HG03039 (cell line): ENCODE measurements around the gene CD320.
"Not testable (repeated sequence)": the region's sequence is repeated elsewhere in the genome, so short reads cannot be mapped to it uniquely, and the experiment has no call there.

Experiments used
- ATAC-seq: cut with Tn5 transposase; IDR thresholded peaks from one replicate; pipeline ENCODE4 v1.9.1; 2021; ENCODE audit warnings: mild to moderate bottlenecking, moderate library complexity; ENCODE audit not compliant: unreplicated experiment

Gene CD320

GRCh38 chr19:8307965-8308866 is at the start of gene CD320:
CD320 (minus strand) TSS chr19:8308358; CDS start chr19:8308290, 68 bp downstream.
- peak; percentile 66 for ATAC-seq

DNA sequence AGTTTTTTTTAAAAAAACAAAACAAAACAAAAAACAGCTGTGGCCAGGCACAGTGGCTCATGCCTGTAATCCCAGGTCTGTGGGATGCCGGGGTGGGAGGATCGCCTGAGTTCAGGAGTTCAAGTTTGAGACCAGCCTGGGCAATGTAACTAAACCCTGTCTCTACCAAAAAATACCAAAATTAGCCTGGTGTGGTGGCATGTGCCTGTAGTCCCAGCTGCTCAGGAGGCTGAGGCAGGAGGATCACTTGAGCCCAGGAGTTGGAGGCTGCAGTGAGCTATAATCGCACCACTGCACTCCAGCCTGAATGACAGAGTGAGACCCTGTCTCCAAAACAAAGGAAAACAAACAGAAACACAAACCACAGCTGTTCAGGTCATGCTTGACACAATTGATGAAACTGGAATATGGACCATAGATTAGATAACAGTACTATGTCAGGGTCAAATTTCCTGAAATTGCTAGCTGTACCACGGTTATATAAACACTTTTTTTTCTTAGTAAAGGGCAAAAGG is 48.9 kb upstream of the CD320 start:
- no peak for ATAC-seq

DNA sequence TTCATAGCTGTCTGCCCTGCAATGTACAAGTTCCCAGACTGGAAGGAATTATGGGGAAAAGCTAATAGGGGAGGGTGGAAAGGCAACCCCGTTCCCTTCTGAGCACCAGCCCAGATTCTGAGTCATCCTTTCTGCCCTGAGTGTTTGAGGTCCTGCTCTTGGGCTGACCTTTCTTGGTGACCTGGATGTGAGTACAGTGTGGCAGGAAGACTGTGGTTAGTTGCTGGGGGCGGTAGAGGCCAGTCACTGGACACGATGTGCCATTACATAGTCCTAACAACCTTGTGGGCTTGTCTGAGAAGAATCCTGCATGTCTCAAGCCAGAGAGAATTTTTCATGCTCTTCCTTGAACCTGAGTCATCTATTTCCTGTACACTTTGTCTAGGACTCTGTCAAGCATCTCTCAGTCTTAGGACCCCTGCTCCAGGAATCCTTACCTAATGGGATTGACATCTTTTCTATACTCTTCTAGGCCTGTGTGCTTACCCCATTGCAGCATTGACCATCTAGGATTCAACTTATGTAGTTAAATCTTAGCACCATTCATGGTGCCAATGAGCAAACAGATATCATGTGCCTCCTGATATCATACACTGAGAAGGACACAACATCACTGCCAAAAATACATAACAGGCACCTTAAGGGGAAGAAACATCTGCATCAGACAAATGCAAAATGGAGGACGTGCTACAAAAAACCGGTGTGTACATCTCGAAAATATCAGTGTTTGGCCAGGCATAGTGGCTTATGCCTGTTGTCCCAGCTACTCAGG is 47.7 kb upstream of the CD320 start:
- no peak for ATAC-seq

DNA sequence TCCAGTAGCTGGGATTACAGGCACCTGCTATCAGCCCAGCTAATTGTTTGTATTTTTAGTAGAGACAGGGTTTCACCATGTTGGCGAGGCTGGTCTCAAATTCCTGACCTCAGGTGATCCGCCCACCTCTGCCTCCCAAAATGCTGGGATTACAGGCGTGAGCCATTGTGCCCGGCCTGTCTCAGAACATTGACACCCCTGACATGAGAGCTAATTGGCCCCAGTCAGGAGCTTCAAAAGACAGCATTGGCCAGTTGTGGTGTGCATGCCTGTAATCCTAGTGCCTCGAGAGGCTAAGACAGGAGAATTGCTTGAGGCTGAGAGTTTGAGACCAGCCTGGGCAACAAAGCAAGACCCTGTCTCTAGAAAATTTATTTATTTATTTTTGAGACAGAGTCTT is 44.7 kb upstream of the CD320 start:
- ATAC-seq, result not testable (repeated sequence)

DNA sequence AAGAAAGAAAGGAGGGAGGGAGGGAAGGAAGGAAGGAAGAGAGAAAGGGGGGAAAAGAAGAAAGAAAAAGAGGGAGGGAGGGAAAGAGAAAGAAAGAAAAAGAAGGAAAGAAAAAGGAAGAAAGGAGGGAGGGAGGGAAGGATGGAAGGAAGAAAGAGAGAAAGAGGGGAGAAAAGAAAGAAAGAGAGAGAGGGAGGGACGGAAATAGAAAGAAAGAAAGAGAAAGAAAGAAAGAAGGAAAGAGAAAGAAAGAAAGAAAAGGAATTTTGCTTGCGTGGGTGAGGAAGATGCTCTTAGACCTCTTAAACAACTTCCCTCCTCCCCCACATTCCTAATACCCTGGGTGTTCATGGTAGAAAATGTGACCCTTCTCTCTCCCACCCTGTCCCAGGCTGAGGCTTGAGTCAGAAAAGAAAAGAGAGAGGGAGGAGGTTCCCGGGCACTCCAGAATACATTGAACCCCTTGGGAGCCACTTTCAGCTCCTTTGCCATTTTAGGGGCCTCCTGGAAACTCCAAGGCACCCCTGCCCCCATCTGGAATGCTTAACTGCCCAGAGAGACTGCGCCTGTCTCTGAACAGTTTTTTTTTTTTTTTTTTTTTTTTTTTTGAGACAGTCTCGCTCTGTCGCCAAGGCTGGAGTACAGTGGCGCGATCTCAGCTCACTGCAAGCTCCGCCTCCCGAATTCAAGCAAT is 44.1 kb upstream of the CD320 start:
- ATAC-seq, result no peak

DNA sequence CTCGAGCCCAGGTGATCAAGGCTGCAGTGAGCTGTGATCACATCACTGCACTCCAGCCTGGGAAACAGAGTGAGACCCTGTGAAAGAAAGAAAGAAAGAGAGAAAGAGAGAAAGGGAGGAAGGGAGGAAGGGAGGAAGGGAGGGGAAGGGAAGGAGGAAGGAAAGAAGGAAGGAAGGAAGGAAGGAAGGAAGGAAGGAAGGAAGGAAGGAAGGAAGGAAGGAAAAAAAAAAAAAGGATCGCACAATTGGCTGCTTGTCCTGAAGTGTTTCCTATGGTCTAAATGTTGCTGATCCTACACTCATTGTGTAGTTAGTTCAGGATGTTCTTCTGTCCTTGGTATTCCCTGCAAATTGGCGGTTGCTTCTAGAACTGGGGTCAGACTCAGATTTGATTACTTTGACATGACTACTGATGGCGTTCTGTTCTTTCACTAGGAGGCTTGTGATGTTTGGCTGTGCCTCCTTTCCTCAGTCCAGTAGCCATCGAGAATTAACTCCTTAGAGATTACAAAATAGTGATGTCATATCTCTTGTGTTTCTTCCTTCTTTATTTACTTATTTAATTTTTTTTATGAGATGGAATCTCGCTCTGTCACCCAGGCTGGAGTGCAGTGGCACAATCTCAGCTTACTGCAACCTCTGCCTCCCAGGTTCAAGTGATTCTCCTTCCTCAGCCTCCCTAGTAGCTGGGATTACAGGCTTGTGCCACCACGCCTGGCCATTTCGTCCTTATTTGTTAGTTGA is 41.6 kb upstream of the CD320 start:
- not testable (repeated sequence) for ATAC-seq

GRCh38 chr19:8343483-8343844 is 35.3 kb upstream of the CD320 start:
- no peak for ATAC-seq

DNA sequence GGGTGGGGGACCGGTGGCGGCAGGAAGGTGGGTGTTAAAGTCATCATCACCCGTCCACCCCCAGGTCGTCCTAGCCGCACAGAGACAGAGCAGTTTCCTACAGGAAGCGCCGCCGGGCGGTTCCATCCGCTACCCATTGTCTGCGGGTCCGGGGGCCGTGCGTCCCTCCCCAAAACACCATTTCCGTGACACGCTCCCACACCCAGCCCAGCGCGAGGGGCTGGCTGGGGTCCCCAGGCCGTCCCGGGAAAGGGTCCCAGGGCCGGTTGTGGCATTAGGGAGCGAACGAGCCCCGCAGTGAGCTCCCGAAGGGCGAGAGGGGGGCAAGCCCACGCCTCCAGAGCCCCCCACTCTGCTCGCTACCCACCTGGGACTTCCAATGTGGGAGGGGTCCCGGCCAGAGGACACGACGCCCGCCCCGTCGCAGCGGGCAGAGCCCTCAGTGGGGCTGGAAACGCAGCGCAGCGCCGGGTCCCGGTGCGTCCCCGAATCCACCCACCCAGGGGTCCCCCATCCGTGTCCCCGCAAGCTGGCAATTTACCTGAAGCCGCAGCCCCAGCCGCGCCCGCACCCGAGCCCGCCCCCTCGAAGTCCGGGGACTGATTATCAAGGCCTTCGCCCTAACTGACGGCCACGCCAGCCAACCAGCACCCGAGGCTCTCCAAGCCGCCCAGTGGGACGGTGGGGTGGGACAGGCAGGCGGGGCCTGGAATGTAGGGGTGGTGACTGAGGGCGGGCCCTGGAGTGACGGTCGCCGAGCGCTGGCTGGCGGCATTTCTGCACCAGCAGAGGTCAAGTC is 34.7 kb upstream of the CD320 start, which contains the start of gene KANK3:
Gene KANK3 (minus strand): TSS at position 579 of the 799 bp plus-strand sequence. CDS start 5,434 bp downstream, outside the sequence.
- peak; percentile 87 for ATAC-seq

DNA sequence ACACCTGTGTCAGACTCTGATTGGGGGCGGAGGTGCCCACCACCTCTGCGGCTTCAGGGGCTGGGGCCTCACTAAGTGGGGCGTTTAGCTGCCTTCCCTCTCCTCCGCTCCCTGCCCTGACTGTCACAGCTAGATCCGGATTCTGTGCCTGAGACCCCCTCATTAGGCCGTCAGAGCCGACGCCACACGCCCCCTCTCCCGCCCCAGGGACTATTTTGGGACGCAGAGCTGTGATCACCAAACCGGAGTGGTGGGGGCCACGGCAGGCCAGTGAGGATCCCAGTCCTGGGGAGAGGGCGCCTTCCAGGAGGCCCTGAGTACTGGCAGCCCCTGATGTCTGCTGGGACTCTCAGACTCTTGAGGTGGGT is 34.1 kb upstream of the CD320 start:
- ATAC-seq, result no peak

GRCh38 chr19:8341504-8341903 is 33.3 kb upstream of the CD320 start:
- not testable (repeated sequence) for ATAC-seq

GRCh38 chr19:8340341-8341096 is 32.4 kb upstream of the CD320 start:
- no peak for ATAC-seq

GRCh38 chr19:8338835-8339234 is 30.7 kb upstream of the CD320 start:
- ATAC-seq, result no peak

- no peak for ATAC-seq
Measured at GRCh38 chr19:8337728-8338127, 29.6 kb upstream of the CD320 start.

- no peak for ATAC-seq
Measured at GRCh38 chr19:8336660-8337059, 28.5 kb upstream of the CD320 start.

- ATAC-seq, result no peak
Measured at GRCh38 chr19:8336072-8336569, 28.0 kb upstream of the CD320 start.

DNA sequence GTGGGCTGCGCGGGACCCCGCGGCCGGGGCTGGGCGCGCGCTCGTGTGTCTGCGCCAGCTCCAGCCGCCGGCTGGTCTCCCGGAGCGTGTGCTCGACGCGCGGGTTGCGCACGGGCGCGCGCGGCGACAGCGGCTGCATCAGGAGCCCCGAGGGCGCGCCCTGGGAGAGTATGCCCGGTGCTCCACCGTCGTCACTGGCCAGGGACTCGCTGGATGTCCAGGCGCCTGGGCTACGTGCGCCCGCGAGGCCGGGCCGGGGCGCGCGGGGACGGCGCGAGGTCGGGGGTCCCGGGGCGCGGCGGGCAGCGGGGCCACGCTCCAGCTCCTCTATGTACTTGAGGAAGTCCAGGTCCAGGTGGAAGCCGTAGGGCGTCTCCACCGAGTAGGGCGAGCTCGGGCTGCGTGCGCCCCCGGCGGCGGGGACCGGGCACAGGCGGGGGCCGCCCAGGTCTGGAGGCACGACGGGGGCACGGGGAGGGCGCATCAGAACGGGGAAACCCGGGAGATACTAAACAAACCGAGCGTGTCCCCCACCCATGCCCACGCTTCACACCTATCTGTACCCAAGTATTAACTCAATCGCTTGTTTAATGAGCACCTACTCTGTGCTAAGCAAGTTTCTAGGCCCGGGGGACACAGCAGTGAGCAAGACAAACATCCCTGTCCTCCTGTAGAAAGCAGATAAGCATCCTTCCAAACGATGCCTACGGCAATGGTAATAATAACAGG is 27.3 kb upstream of the CD320 start:
- no peak for ATAC-seq

DNA sequence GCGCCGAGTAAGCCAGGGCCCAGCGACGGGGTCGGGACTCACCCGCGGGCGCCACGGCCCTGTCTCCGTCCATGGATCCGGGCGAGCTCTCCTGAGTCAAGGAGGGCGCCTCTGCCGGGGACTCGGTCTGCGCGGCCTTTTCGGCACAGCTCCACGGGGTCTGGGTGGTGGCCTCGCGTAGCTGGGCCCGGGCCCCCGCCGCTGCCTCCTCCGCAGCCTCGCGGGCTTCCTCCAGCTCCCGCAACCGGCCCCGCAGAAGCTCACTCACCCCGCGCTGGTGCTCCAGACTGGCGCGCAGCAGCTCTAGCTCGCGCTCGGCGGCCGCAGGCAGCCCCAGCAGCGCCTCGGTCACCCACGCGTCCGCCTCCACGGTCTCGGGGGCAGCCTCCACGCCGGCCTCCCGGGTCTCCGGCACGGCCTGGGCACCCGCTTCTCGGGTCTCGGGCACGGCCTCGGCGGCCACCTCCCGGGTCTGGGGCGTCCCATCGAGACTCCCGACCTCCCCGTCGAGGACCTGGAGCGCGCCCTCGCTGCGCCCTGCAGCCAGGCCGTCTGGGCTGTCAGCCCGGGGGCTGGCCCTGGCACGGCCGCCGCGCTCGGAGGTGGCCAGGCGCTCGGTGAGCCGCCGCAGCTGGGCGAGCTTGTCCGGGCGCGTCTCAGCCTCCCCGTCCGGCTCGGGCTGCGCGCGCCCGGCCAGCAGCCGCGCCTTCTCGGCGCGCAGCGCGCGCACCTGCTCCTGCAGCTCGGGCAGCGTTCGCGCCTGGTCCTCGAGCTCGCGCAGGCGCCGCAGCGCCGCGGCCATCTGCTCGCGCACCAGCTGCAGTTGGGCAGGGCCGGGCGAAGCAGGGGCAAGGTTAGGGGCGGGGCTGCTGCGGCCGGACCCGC is 26.5 kb upstream of the CD320 start:
- ATAC-seq, result no peak
